SW 1271 (cell line): ENCODE data around the gene DPH2.

Experiments used
- DNase-seq, 2 experiments: peaks; one replicate each; lab custom pipeline; 2025; lab: John Stamatoyannopoulos, UW

The DPH2 gene

GRCh38 chr1:43968348-43968948 lies 1.4 kb upstream of the DPH2 start:
- DNase-seq = no peak

- DNase-seq = no peak
These were observed 429 bp upstream of the DPH2 start for GRCh38 chr1:43969416-43969745.

- no peak for DNase-seq
These were observed 692 bp downstream of the DPH2 start for GRCh38 chr1:43970502-43970901.

- no peak for DNase-seq
These were observed 1.1 kb downstream of the DPH2 start for GRCh38 chr1:43970911-43971310.

GRCh38 chr1:43971336-43971980 lies 1.6 kb downstream of the DPH2 start:
- no peak for DNase-seq

DNA sequence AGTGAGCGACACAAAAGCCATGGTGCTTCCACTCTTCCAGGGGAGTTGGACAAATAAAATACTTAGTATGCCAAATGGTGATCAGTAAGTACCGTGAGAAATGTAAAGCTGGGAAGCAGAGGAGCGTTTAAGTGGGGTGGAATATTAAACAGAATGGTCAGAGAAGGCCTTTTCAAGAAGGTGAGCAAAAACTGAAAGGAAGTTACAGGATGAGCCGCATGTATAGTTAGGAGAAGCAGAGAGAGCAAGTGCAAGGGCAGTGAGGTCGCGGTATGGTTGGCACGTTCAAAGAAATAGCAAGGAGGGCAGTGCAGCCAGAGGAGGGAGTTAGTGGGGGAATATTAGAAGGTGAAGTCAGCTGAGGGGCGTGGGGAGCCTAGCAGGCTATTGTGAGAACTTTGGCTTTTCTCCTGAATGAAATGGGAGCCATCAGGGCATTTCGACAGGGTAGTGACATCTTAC lies 4.2 kb downstream of the DPH2 start:
- peak in 1 of 2 experiments; percentile 39 for DNase-seq

GRCh38 chr1:43974443-43975248 lies 4.8 kb downstream of the DPH2 start, which contains the start of gene ATP6V0B:
Gene ATP6V0B (plus strand): TSS chr1:43974960. CDS start chr1:43975041, 81 bp downstream.
- DNase-seq = peak; percentile 64 to 83

DNA sequence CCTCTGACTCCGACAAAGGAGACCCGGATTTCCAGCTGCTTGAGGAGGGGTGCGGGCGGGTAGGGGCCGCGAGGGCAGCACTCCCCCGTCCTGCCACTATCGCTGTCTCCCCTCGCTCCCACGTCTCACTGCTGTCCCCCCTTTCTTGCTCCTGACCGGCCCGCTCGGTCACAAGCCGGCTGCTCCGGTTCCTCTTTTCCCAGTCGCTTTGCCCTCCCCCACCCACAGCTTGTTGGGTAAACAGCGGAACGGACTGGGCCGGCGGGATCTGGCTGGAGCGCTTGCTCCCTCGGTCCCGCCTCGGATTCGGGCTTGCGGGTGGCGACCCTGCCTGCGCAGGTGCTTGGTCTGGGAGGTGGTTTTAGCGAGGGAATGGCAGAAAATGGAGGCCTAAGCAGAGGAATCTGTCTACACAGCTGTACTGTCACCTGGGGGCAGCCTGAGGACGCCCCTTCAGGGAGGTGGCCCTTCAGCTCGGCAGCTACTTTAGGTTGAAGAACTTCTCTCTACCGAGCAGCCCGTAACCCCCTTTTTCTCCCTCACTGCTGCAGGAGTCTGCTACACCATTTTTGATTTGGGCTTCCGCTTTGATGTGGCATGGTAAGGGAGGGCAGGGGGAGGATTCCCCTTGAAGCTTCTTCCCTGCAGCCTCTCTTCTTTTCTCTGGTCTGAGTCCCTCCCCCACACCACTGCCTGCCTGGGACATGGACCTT lies 5.6 kb downstream of the DPH2 start:
- DNase-seq = peak in 1 of 2 experiments; percentile 4

GRCh38 chr1:43976045-43976444 lies 6.2 kb downstream of the DPH2 start:
- no peak for DNase-seq

DNA sequence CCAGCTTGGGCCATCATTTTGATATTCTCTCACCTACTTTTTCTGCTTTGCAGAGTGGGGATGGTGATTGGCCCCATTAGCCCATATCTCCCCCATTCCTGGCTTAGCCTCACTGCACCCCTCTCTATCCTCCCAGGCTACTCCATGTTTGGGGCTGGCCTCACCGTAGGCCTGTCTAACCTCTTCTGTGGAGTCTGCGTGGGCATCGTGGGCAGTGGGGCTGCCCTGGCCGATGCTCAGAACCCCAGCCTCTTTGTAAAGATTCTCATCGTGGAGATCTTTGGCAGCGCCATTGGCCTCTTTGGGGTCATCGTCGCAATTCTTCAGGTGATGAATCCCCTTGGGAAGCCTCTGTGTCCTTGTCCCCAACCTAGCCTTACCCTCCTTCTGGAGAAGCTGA lies 7.1 kb downstream of the DPH2 start:
- no peak for DNase-seq

DNA sequence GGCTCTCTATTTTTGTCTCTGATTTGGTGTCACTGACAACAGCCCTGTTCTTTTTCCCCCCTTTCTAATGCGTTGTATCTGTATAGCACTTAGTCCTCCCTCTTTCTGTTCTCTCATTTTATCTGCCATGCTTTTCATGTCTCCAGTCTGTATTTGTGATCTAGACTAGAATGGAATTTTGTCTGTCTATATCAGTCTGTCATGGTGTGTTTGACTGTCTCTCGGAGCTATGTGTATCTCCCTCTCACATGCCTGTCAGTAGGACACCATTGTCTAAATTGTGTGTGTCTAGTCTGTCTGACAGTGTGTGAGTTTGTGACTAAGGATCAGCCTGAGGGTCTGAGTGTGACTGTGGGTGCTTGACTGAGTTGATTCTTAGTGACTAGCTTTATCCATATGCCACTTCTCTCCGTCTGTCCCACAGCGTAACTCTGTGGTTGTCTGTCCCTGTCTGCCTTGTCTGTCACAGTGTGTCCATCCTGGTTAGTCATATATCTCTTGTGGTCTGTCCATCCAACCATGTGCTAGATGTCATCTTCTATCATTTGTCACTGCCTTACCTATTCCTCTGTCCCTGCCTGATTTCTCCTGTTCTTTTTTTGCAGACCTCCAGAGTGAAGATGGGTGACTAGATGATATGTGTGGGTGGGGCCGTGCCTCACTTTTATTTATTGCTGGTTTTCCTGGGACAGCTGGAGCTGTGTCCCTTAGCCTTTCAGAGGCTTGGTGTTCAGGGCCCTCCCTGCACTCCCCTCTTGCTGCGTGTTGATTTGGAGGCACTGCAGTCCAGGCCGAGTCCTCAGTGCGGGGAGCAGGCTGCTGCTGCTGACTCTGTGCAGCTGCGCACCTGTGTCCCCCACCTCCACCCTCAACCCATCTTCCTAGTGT lies 7.8 kb downstream of the DPH2 start:
- no peak for DNase-seq

DNA sequence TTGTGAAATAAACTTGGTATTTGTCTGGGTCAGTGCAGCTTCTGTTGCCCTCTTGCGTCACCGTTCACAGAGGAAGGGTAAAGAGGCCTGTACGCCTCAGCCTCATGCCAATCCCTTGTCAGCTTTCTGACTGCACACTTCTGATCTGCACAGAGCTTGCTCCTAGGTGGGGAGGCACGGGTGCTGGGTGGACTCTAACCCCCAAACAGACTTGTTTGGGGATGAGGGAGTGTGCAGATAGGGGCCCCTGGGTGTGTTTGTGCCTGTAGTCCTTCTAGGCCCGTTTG lies 8.4 kb downstream of the DPH2 start:
- DNase-seq = no peak

DNA sequence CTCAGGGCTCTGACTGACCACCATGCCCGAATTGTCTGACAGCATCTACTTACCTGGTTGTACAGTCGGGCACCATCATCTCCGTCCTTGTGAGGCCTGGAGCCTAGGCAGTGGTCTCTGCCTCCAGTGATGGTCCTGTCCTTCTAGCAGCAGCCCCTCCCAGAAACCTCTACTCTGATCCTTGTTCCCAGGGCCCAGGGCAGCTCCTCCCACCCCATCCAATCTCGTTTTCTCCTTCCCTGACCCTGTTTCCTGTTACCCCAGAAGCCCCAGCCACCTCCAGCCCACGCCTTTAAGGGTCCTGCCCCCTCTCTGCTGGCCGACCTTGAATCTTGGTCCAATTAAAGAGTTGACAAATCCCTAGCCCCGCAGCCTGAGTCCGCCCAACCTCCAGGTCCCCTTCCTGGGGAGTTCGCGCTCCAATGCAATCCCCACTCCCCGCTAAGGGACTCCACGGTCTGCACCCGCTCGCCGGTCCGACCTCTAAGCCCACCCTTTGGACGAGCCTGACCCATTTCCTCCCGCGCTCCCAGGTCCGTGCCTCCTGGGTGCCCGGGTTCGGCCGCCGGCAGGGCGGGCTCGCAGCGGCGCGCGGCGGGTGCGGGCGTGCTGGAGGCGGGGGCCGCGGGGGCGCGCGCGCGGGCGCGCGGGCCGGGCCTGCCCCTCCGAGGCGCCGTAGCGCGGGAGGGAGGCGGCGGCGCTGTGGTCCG lies 8.9 kb downstream of the DPH2 start, which contains the start of gene B4GALT2:
Gene B4GALT2, plus strand, starts transcription at position 660 of the 710 bp plus-strand sequence. CDS start 1,951 bp downstream, outside the sequence.
- DNase-seq = peak in 1 of 2 experiments; percentile 5

DNA sequence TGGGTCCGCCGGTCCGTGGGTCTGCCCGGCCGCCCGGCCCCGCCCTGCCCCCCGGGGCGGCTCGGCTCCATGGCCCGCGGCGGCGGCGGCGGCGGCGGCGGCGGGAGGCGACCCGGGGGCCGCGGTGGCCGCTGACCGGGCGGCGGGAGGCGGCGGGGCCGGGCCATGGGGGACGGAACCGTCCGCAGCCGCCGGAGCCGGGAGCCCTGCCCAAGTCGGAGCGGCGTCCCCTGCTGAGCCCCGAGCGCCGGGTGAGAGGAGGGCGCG lies 9.4 kb downstream of the DPH2 start:
- DNase-seq = no peak

- DNase-seq = peak in 1 of 2 experiments; percentile 19
These were observed 9.9 kb downstream of the DPH2 start for GRCh38 chr1:43979528-43980254.

DNA sequence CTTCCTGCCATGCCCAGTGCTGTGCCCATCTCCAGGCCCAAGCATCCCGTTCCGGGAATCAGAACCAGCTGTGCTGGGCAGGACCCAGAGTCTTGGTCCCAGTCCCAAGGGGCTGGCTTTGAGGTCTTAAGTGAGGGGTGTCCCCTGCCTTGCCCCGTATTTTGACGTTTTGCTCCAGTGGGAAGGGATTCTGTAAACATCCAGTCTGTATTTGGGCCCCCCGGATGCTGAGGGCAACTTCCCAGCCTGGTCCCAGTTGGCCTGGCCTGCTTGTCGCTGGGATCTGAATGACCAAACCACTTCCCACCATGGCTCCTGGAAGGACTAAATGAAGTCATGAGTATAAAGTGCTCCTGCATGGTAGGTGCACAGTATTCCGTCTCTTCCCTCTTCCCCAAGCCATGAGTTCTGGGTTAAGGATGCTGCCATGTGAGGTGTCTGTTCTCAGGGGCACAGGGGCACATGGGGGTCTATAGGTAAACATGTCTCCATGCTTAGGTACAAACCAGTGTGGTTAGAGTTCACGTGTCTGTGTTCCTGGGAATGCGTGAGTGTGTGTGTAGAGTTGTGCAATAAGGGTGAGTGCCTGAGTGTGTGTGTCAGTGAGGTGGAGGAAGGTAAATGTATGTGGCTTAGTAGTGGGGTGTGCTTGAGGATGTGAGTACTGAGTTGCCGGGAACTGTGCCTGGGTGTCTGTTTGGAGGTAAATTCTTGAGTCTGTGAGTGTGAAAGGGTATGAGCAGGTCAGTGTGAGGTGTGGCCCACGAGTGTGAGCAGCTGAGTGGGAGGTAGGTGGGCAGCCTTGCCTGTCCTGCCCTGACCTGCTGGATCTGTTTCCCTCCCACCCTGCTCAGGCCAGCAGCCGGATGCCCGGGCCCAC lies 10.7 kb downstream of the DPH2 start:
- no peak for DNase-seq

DNA sequence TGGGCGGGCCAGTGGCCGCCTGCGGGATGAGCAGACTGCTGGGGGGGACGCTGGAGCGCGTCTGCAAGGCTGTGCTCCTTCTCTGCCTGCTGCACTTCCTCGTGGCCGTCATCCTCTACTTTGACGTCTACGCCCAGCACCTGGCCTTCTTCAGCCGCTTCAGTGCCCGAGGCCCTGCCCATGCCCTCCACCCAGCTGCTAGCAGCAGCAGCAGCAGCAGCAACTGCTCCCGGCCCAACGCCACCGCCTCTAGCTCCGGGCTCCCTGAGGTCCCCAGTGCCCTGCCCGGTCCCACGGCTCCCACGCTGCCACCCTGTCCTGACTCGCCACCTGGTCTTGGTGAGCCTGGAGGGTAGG lies 11.3 kb downstream of the DPH2 start:
- no peak for DNase-seq

DNA sequence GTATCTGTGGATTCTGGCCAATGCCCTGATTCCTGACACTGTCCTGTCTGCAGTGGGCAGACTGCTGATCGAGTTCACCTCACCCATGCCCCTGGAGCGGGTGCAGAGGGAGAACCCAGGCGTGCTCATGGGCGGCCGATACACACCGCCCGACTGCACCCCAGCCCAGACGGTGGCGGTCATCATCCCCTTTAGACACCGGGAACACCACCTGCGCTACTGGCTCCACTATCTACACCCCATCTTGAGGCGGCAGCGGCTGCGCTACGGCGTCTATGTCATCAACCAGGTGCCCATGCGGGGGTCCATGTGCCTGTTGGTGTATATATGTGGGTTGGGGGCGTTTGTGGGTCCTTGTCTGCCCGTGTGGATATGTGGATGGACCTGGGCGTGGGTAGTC lies 11.8 kb downstream of the DPH2 start:
- DNase-seq = no peak

DNA sequence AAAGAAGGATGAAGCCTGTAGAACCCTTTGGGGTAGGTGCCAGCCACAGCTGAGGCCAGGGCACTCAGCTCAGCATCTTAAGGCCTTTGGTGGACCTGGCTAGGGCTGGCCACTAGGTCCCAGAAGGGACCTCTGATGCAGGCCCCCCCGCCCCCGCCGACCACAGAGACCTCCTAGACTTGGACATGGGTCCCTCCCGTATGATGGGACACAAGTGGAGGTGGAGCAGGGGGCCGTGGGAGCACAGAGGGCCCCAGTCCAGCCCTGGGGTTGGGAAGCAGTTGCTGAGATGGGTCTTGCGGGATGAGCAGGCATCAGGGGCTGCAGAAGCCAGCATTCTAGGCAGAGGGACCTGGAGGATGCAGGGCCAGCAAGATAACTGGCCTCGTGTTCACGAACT lies 12.4 kb downstream of the DPH2 start:
- DNase-seq = no peak

- DNase-seq = no peak
These were observed 13.0 kb downstream of the DPH2 start for GRCh38 chr1:43982808-43983207.
